ENCODE data around the gene CDC42SE1. TPM values are rescaled to one million over a fixed set of nuclear protein-coding genes. Genes with fewer than 3 reads are reported as not detected.

Gene CDC42SE1
- total RNA-seq, 1 donor from 2014 or later, result 80.7 TPM

GRCh38 chr1:151054971-151055547 lies 4.4 kb downstream of the CDC42SE1 start:
- no peak for DNase-seq (ENCODE audit: low read depth)

- DNase-seq (ENCODE audit: low read depth), result no peak
These were observed 7.9 kb downstream of the CDC42SE1 start for GRCh38 chr1:151051356-151052009.

- no peak for DNase-seq (ENCODE audit: low read depth)
These were observed 9.3 kb downstream of the CDC42SE1 start for GRCh38 chr1:151050051-151050688.

GRCh38 chr1:151049458-151049857 lies 10.0 kb downstream of the CDC42SE1 start:
- no peak for DNase-seq (ENCODE audit: low read depth)

- DNase-seq (ENCODE audit: low read depth), result no peak
These were observed 10.8 kb downstream of the CDC42SE1 start for GRCh38 chr1:151048645-151049032.

GRCh38 chr1:151047925-151048644 lies 11.3 kb downstream of the CDC42SE1 start:
- DNase-seq (ENCODE audit: low read depth), result peak; percentile 57

GRCh38 chr1:151047591-151047924 lies 11.9 kb downstream of the CDC42SE1 start, which contains the start of gene C1orf56:
TSS of gene C1orf56 (plus strand) at chr1:151047751. CDS start at chr1:151047848, 97 bp downstream.
- peak; percentile 40 for DNase-seq (ENCODE audit: low read depth)

GRCh38 chr1:151043163-151043562 lies 16.3 kb downstream of the CDC42SE1 start:
- DNase-seq (ENCODE audit: low read depth), result no peak

- no peak for DNase-seq (ENCODE audit: low read depth)
These were observed 19.9 kb downstream of the CDC42SE1 start for GRCh38 chr1:151039521-151039920.

GRCh38 chr1:151037032-151037431 lies 22.4 kb downstream of the CDC42SE1 start:
- no peak for DNase-seq (ENCODE audit: low read depth)

- no peak for DNase-seq (ENCODE audit: low read depth)
These were observed 23.1 kb downstream of the CDC42SE1 start, which contains the start of gene BNIPL for GRCh38 chr1:151036356-151036755. TSS of gene BNIPL (plus strand) at chr1:151036586. CDS start at chr1:151036726, 140 bp downstream.

- DNase-seq (ENCODE audit: low read depth), result no peak
These were observed 24.3 kb downstream of the CDC42SE1 start for GRCh38 chr1:151035167-151035566.

GRCh38 chr1:151032164-151032563 lies 27.3 kb downstream of the CDC42SE1 start:
- no peak for DNase-seq (ENCODE audit: low read depth)

- no peak for DNase-seq (ENCODE audit: low read depth)
These were observed 33.0 kb downstream of the CDC42SE1 start for GRCh38 chr1:151026460-151026859.

- peak; percentile 65 for DNase-seq (ENCODE audit: low read depth)
These were observed 34.8 kb downstream of the CDC42SE1 start for GRCh38 chr1:151024540-151025146.

- no peak for DNase-seq (ENCODE audit: low read depth)
These were observed 45.9 kb downstream of the CDC42SE1 start for GRCh38 chr1:151013518-151013917.

GRCh38 chr1:151012684-151013471 lies 46.5 kb downstream of the CDC42SE1 start:
- DNase-seq (ENCODE audit: low read depth), result peak; percentile 75

GRCh38 chr1:151011154-151011850 lies 48.1 kb downstream of the CDC42SE1 start:
- no peak for DNase-seq (ENCODE audit: low read depth)

- DNase-seq (ENCODE audit: low read depth), result no peak
These were observed 49.1 kb downstream of the CDC42SE1 start for GRCh38 chr1:151010346-151010726.

GRCh38 chr1:151009674-151010345 lies 49.6 kb downstream of the CDC42SE1 start:
- DNase-seq (ENCODE audit: low read depth), result no peak

Measured in renal cortical epithelial cell (primary cell).